ENCODE data around the gene PLA2G2C. TPM values are rescaled to one million over a fixed set of nuclear protein-coding genes. Genes with fewer than 3 reads are reported as not detected.

PLA2G2C gene
- total RNA-seq, 4 donors from 2014 or later: not detected

- H3K27me3 ChIP-seq: no peaks in the 10 kb centered on the region
- H3K9me3 ChIP-seq: no peaks in the 10 kb centered on the region
- H3K4me1 ChIP-seq: peaks cover 26% of the 10 kb centered on the region
- no peak for TF ChIP-seq CTCF (IDR thresholded peaks at IDR 0.05)
- no peak for TF ChIP-seq POLR2AphosphoS5 (IDR thresholded peaks at IDR 0.05)
- no peak for TF ChIP-seq POLR2A (IDR thresholded peaks at IDR 0.05)
- no peak for TF ChIP-seq EP300 (IDR thresholded peaks at IDR 0.05)
- peak overlapping the region; percentile 22 for H3K4me3 ChIP-seq
- WGBS: 38% methylated on average over 7 of the region's 7 CpGs
- H3K27ac ChIP-seq: peak overlapping the region; percentile 92
- peak; percentile 43 to 74 for DNase-seq (ENCODE audit: low spot score in 2 of 2)
- no peaks in the 10 kb centered on the region for H3K36me3 ChIP-seq
Observed at GRCh38 chr1:20124456-20125057, 61.8 kb downstream of the PLA2G2C start.

- H3K4me1 ChIP-seq: peaks cover 26% of the 10 kb centered on the region
- H3K36me3 ChIP-seq: no peaks in the 10 kb centered on the region
- TF ChIP-seq POLR2AphosphoS5 (IDR thresholded peaks at IDR 0.05) (no peak), EP300 (IDR thresholded peaks at IDR 0.05) (no peak), POLR2A (IDR thresholded peaks at IDR 0.05) (no peak), CTCF (IDR thresholded peaks at IDR 0.05) (no peak)
- H3K27me3 ChIP-seq: no peaks in the 10 kb centered on the region
- 62% methylated on average over 10 of the region's 10 CpGs for WGBS
- H3K4me3 ChIP-seq: no peak overlapping the region
- H3K9me3 ChIP-seq: no peaks in the 10 kb centered on the region
- H3K27ac ChIP-seq: peak overlapping the region; percentile 92
- peak in 1 of 2 donors; percentile 42 for DNase-seq (ENCODE audit: low spot score in 2 of 2)
Observed at GRCh38 chr1:20123722-20124455, 62.4 kb downstream of the PLA2G2C start.

GRCh38 chr1:20120796-20121195 is 65.5 kb downstream of the PLA2G2C start:
- Histone ChIP-seq H3K27me3 (no peaks in the 10 kb centered on the region), H3K4me1 (peaks cover 18% of the 10 kb centered on the region), H3K9me3 (no peaks in the 10 kb centered on the region), H3K27ac (no peak overlapping the region), H3K4me3 (no peak overlapping the region), H3K36me3 (no peaks in the 10 kb centered on the region)
- peak in 1 of 2 donors; percentile 40 for DNase-seq (ENCODE audit: low spot score in 2 of 2)
- TF ChIP-seq EP300 (IDR thresholded peaks at IDR 0.05): no peak
- TF ChIP-seq CTCF (IDR thresholded peaks at IDR 0.05): no peak
- no peak for TF ChIP-seq POLR2A (IDR thresholded peaks at IDR 0.05)
- no peak for TF ChIP-seq POLR2AphosphoS5 (IDR thresholded peaks at IDR 0.05)
- whole genome bisulfite sequencing: 95% methylated on average over 4 of the region's 4 CpGs

GRCh38 chr1:20119347-20119746 is 67.0 kb downstream of the PLA2G2C start, which contains the start of gene PLA2G2D:
Gene PLA2G2D, minus strand, starts transcription at chr1:20119536. Its CDS starts 38 bp downstream, at chr1:20119498.
- 91% methylated on average over 2 of the region's 2 CpGs for WGBS
- H3K27ac ChIP-seq: no peak within 1 kb of the TSS
- no peak within 1 kb of the TSS for H3K4me3 ChIP-seq
- H3K4me1 ChIP-seq: peaks cover 5% of the 10 kb centered on the region
- peak in 1 of 2 donors; percentile 42 for DNase-seq (ENCODE audit: low spot score in 2 of 2)
- no peaks in the 10 kb centered on the region for H3K9me3 ChIP-seq
- no peaks in the 10 kb centered on the region for H3K36me3 ChIP-seq
- no peaks in the 10 kb centered on the region for H3K27me3 ChIP-seq
- TF ChIP-seq POLR2A (IDR thresholded peaks at IDR 0.05): no peak
- no peak for TF ChIP-seq POLR2AphosphoS5 (IDR thresholded peaks at IDR 0.05)
- TF ChIP-seq EP300 (IDR thresholded peaks at IDR 0.05): no peak
- TF ChIP-seq CTCF (IDR thresholded peaks at IDR 0.05): no peak

- TF ChIP-seq EP300 (IDR thresholded peaks at IDR 0.05) (no peak), CTCF (IDR thresholded peaks at IDR 0.05) (no peak), POLR2AphosphoS5 (IDR thresholded peaks at IDR 0.05) (no peak), POLR2A (IDR thresholded peaks at IDR 0.05) (no peak)
- Histone ChIP-seq H3K36me3 (no peaks in the 10 kb centered on the region), H3K4me1 (no peaks in the 10 kb centered on the region), H3K4me3 (no peak overlapping the region), H3K9me3 (no peaks in the 10 kb centered on the region), H3K27ac (no peak overlapping the region), H3K27me3 (no peaks in the 10 kb centered on the region)
- no peak for DNase-seq (ENCODE audit: low spot score in 2 of 2)
Observed at GRCh38 chr1:20117236-20117635, 69.1 kb downstream of the PLA2G2C start.
